Fibroblast of skin of left quadriceps (primary cell): ENCODE results near the gene KNDC1.

Experiments used
- DNase-seq, 2 experiments: peaks; one replicate each; pipeline ENCODE4 v3.0.0-alpha.2; 2013; ENCODE audit warnings: low read depth in 2 of 2

The KNDC1 gene

GRCh38 chr10:133275684-133276092 lies 115.7 kb downstream of the KNDC1 start:
- DNase-seq, result no peak
